HG03469 (cell line): ENCODE measurements around the gene CASKIN2.

Source experiments
- ATAC-seq: cut with Tn5 transposase; IDR thresholded peaks from one replicate; pipeline ENCODE4 v1.9.1; 2021; ENCODE audit warnings: mild to moderate bottlenecking, moderate library complexity, moderate number of reproducible peaks; ENCODE audit not compliant: unreplicated experiment

Gene CASKIN2

DNA sequence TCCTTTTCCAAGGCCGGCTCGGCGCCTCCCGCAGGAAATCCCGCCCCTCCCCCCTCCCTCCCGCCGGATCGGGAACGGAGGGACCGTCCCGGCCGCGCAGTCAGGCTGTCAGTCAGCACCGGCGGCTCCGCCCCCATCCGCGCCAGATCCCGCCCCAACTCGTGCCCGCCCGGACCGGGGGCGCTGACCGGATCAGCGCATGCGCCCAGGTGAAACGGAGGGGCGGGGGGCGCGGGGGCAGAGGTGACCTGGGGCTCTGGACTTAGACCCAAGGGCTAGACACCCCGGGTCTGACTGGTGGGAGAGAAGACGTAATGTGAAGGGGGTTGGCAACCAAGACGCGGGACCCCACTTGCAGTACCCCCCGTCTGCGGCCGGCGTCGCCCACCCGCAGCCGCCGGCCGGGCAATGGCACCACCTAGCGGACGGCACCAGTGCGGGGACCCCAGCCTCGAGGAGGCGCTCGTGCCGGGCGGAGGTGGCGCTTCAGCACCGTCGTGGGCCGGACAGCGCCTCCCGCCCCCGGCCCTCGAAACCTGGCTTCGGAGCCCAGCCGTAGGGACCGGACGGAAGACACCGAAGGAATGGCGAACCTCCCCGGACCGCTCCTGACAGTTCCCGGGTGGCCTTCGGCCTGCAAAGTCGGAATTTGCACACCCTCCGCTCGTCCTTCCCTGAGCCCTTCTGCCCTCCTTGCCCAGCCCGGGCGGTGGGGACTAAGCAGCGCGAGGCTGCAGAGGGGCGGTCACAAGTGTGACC lies at the start of gene CASKIN2:
Gene CASKIN2 (minus strand): TSS at position 42 of the 759 bp plus-strand sequence. CDS start 1,733 bp downstream, outside the sequence.
- ATAC-seq, result no peak

GRCh38 chr17:75565066-75565465 lies 49.7 kb upstream of the CASKIN2 start:
- no peak for ATAC-seq

- no peak for ATAC-seq
Observed at GRCh38 chr17:75564195-75564594, 48.9 kb upstream of the CASKIN2 start.

DNA sequence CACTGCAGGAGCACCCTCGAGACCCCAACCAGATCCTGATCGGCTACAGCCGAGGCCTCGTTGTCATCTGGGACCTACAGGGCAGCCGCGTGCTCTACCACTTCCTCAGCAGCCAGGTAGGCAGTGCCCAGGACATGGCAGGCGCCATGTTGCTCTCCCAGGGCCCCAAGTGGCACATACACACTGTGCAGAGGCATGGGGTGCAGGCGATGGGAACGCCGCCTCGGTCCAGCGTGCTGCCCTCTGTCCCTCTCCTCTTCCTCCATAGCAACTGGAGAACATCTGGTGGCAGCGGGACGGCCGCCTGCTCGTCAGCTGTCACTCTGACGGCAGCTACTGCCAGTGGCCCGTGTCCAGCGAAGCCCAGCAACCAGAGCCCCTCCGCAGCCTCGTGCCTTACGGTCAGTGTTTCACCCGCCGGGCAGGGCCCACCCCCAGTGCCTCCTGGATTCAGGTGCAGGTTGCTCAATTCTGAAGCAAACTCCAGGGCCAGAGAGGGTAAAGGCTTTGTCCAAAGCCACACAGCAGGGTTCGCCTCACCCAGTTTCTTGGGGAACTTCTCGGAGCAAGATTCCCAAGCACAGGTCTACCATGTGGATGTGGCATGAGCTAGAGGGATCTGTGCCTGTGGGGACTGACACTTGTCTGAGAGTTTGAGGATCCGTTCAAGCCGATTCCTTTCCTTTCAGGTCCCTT lies 47.9 kb upstream of the CASKIN2 start:
- no peak for ATAC-seq

- ATAC-seq, result no peak
Observed at GRCh38 chr17:75561927-75562603, 46.7 kb upstream of the CASKIN2 start.

GRCh38 chr17:75559958-75560533 lies 44.7 kb upstream of the CASKIN2 start:
- no peak for ATAC-seq

DNA sequence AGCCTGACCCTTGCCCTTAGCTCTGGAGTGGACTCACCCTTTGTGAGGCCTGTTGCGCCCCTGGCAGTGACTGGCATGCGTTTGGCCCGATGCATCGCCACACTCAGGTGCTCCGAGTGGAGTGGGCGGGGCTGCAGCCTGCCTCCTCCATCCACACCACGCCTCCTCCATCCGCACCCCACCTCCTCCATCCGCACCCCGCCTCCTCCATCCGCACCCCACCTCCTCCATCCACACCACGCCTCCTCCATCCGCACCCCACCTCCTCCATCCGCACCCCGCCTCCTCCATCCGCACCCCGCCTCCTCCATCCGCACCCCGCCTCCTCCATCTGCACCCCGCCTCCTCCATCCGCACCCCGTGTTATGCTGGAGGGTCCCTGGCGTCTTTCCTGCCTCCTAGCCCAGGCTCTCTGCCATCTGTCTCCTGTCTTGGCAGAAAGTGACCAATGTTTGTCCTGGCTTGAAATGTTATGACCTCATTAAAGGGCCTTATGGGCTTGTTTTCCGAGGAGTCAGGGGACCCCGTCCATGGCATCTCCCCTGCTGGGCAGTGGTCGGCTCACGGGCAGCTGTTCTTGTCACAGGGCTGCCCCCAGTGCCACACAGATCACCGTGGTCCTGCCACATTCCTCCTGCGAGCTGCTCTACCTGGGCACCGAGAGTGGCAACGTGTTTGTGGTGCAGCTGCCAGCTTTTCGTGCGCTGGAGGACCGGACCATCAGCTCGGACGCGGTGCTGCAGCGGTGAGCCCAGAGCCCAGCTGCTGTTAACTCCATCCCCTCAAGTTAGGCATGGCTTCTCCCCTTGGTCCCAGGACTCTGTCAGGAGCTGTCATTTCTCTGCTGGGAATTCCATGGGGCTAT lies 43.6 kb upstream of the CASKIN2 start:
- ATAC-seq, result no peak

DNA sequence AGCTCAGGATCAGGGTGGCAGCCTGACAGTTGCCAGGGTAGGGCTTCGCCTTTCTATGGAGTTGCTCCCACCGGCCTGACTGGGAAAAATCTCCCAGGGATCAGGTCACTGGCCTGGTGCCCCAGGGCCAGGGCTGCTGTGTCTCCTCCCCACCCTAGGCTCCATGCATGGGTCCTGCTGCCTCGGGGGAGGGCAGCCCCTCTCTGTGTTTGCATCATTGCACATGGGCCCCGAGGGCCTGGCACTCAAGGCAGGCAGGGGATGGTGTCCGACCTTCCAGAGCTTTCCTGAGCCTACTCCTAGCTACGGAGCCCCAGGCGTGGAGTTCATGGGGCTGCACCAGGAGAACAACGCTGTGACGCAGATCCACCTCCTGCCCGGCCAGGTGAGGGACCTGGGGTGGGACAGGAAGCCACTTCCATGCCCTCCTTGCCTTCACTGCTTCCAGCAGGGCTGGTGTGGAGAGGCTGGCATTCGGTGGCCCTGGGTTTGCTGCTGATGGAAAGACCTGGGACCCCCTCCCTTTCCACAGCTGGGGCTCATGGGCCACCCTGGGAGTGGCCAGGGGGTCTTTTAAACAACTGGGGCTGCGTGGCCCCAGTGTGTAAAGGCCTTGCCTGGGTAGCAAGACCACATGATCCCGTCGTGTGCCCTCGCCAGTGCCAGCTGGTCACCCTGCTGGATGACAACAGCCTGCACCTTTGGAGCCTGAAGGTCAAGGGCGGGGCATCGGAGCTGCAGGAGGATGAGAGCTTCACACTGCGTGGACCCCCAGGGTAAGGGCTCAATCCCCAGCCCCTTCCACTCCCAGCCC lies 42.7 kb upstream of the CASKIN2 start:
- no peak for ATAC-seq

- ATAC-seq, result no peak
Observed at GRCh38 chr17:75557075-75557851, 41.9 kb upstream of the CASKIN2 start.

DNA sequence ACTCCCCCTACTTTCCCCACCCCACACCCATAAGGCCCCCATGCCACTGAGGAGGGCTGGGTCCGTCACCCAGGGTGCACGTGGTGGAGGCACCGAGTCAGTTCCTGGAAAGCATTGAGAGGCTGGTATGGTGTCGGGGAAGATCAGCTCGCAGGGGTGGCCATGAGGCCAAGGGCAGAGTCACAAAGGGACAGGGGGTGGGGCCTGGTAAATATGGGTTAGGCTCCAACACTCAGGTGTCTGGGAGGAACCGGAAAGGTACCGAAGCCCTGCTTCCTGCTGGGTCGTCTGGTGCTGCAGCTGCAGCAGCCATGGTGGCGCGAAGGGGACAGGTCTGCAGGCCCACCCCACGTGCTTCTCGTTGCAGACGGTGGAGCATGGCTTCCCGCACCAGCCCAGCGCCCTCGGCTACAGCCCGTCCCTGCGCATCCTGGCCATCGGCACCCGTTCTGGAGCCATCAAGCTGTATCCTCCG lies 40.4 kb upstream of the CASKIN2 start:
- ATAC-seq, result no peak

DNA sequence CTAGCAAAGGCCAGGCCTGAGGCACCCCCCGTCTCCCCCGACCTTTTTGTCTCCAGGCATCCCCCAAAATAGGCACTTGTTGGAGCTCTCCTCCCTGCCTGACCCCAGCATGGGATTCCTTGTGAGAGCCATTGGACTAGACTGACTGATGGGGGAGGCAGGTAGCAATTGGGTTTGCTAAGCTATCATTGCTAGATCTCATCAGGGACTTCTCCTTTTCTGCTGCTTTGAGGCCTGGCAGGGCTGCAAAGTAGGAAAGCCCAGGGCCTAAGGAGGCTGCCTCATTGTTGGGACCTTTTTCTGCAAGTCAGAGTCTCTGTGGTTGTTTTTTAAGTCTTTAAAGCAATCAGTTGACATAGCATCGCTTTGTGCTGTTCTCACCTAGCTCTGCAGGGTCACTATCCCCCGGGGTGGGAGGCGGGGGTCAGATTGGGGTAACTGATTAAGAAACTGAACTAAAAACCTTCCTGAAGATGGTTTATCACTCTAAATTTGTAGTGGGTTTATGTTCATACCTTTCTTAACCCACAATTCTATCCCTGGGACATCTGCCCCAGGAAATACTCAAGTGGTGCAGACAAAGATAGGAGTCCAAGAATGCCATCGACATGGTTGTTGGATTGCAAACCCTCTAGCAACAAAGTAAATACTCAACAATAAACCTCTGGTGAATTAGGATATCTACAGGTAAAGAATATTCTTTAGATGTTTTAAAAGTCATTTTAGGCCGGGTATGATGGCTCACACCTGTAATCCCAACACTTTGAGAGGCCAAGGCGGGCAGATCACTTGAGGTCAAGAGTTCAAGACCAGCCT lies 38.2 kb upstream of the CASKIN2 start:
- no peak for ATAC-seq

DNA sequence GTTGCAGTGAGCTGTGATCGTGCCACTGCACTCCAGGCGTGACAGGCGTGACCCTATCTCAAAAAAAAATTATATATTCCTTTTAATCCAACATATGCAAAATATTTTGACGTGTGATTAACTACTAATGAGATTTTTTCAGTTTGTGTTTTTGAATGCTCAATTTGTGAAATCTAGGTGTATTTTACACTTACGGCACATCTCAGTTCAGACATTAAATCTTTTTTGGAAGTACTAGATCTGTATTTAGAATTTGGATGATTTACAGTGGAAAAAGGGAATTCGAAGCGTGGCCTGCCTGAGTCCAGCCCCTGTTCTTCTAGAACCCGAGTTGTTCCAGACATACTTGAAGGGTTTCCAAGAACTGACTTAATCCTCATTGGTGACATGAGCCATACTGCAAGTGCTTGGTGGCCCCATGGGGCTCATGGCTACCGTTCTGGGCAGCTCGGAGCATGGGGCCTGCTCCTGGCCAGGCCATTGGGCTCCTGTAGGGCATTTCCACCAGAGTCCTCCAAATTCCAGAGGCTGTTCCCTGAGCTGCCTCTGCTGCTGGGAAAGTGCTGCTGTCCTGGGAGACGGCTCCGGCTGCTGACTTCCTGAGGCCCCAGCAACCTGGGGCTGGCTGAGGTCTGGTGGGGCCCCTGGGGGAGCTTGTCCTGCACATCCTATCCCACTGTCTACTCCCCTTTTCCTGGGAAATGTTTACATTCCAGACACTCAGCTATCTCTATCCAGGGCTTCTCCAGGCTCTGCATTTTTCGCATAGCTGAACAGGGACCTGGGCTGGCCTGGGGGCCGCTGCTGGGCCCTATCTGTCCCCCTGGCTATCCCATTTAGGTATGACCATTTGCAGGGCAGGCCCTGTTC lies 37.3 kb upstream of the CASKIN2 start:
- no peak for ATAC-seq

- no peak for ATAC-seq
Observed at GRCh38 chr17:75551266-75551665, 35.9 kb upstream of the CASKIN2 start.

- ATAC-seq, result no peak
Observed at GRCh38 chr17:75550139-75550465, 34.8 kb upstream of the CASKIN2 start.

GRCh38 chr17:75549246-75550138 lies 34.2 kb upstream of the CASKIN2 start:
- no peak for ATAC-seq

DNA sequence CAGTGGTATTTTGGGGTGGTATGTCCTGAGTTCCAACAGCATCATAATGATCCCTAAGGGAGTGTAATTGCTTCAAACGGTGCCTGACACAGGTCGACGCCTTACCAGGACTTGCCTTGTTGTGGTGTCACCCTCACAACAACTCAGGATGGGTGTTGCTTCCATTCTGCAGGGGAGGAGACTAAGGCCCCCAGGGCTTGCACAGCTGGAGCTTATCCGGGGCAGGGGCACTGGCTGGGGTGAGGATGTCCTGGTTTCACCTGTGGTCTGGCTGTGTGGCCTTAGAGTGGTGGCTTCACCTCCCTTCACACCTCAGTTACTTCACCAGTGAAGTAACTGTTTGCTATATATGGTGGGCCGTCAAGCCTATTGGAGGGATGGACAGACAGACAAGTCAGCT lies 33.5 kb upstream of the CASKIN2 start:
- no peak for ATAC-seq
